IMR-90 (cell line): ENCODE measurements around the gene TMEM63B. TPM values are rescaled to one million over a fixed set of nuclear protein-coding genes. Genes with fewer than 3 reads are reported as not detected.

Source experiments
- ATAC-seq: fragments of 200-7000 bp; cut with Tn5 transposase; 2 replicates; pipeline ENCODE4 v1.9.1; 2020; ENCODE audit warnings: low read depth, mild to moderate bottlenecking, moderate library complexity
- BruUV-seq: library from RNA; stranded (reverse); fragments of 400-500 nt; replicated peaks from 2 replicates; lab custom pipeline; 2021; lab: Mats Ljungman, UMichigan
- CTCF ChIA-PET: fragments of 300-600 bp; formaldehyde crosslinking; extraction: SDS; loops from one replicate; lab custom pipeline; 2021; ENCODE audit warnings: antibody characterized with exemption; lab: Yijun Ruan, JAX
- POLR2A ChIA-PET: fragments of 300-600 bp; sonication (Branson Sonifier 250); formaldehyde crosslinking; loops from one replicate; lab custom pipeline; 2022; ENCODE audit warnings: antibody characterized with exemption; ENCODE audit not compliant: unreplicated experiment; lab: Charles Lee
- DNase-seq: peaks from one replicate; pipeline ENCODE4 v3.0.0; 2013
- H2AFZ ChIP-seq: replicated peaks from 2 replicates; pipeline ENCODE3; 2013; ENCODE audit warnings: low read length, mild to moderate bottlenecking; ENCODE audit not compliant: poor library complexity
- H2AK5ac ChIP-seq: 2 replicates; pipeline ENCODE4 v1.6.1; 2013; ENCODE audit warnings: low read depth, low read length, inconsistent platforms
- H2AK9ac ChIP-seq: replicated peaks from 2 replicates; pipeline ENCODE3; 2013; ENCODE audit warnings: mild to moderate bottlenecking, low read depth, low read length, moderate library complexity; ENCODE audit not compliant: poor library complexity
- H2BK120ac ChIP-seq: 2 replicates; pipeline ENCODE4 v1.6.1; 2013; ENCODE audit warnings: low read depth, low read length, inconsistent platforms
- H2BK15ac ChIP-seq: 3 replicates; pipeline ENCODE4 v1.6.1; 2013; ENCODE audit warnings: low read depth, low read length, inconsistent platforms
- H2BK20ac ChIP-seq: 2 replicates; pipeline ENCODE4 v1.6.1; 2013; ENCODE audit warnings: low read depth, mild to moderate bottlenecking, inconsistent platforms, low read length, moderate library complexity
- H2BK5ac ChIP-seq: 2 replicates; pipeline ENCODE4 v1.6.1; 2013; ENCODE audit warnings: mild to moderate bottlenecking, low read depth, low read length, inconsistent platforms; ENCODE audit not compliant: poor library complexity, severe bottlenecking
- H3K14ac ChIP-seq: replicated peaks from 2 replicates; pipeline ENCODE4 v1.6.1; 2013; ENCODE audit warnings: low read depth, low read length, inconsistent platforms
- H3K18ac ChIP-seq: 2 replicates; pipeline ENCODE4 v1.6.1; 2013; ENCODE audit warnings: low read depth, low read length, control low read depth
- H3K23ac ChIP-seq: 2 replicates; pipeline ENCODE4 v1.6.1; 2013; ENCODE audit warnings: low read depth, low read length, inconsistent platforms
- H3K27ac ChIP-seq: 2 replicates; pipeline ENCODE4 v1.5.1; 2013; ENCODE audit warnings: mild to moderate bottlenecking, control low read depth, low read length; ENCODE audit not compliant: insufficient read depth
- H3K27me3 ChIP-seq: 2 replicates; pipeline ENCODE4 v1.6.1; 2013; ENCODE audit warnings: low read length; ENCODE audit not compliant: control insufficient read depth, insufficient read depth
- H3K36me3 ChIP-seq: 2 replicates; pipeline ENCODE4 v1.6.1; 2013; ENCODE audit warnings: low read length, mixed read lengths; ENCODE audit not compliant: control insufficient read depth, insufficient read depth
- H3K4ac ChIP-seq: 2 replicates; pipeline ENCODE4 v1.6.1; 2013; ENCODE audit warnings: low read depth, low read length, inconsistent platforms
- H3K4me1 ChIP-seq: 2 replicates; pipeline ENCODE4 v1.6.1; 2013; ENCODE audit warnings: low read length, mixed read lengths; ENCODE audit not compliant: control insufficient read depth, insufficient read depth
- H3K4me2 ChIP-seq: 2 replicates; pipeline ENCODE4 v1.6.1; 2013; ENCODE audit warnings: low read depth, mild to moderate bottlenecking, control low read depth, low read length, moderate library complexity
- H3K4me3 ChIP-seq: 2 replicates; pipeline ENCODE4 v1.5.1; 2013; ENCODE audit warnings: low read depth, mild to moderate bottlenecking, control low read depth, low read length, moderate library complexity; ENCODE audit not compliant: insufficient read depth
- H3K56ac ChIP-seq: 2 replicates; pipeline ENCODE4 v1.6.1; 2013; ENCODE audit warnings: low read length, inconsistent platforms; ENCODE audit not compliant: insufficient read depth; ENCODE audit errors: extremely low read depth
- H3K79me1 ChIP-seq, 2 experiments: 2 replicates each; pipeline ENCODE4 v1.6.1; 2013; ENCODE audit warnings: low read length in 2 of 2, inconsistent platforms in 1 of 2, low read depth in 1 of 2
- H3K9ac ChIP-seq: 2 replicates; pipeline ENCODE4 v1.6.1; 2013; ENCODE audit warnings: low read depth, low read length, control low read depth
- H3K9me1 ChIP-seq: 2 replicates; pipeline ENCODE4 v1.6.1; 2013; ENCODE audit warnings: low read length, inconsistent platforms; ENCODE audit not compliant: insufficient read depth
- H3K9me3 ChIP-seq: 2 replicates; pipeline ENCODE4 v1.6.1; 2013; ENCODE audit warnings: low read length; ENCODE audit not compliant: control insufficient read depth, insufficient read depth
- H4K20me1 ChIP-seq: 2 replicates; pipeline ENCODE4 v1.6.1; 2013; ENCODE audit warnings: low read length, inconsistent platforms; ENCODE audit not compliant: insufficient read depth
- H4K5ac ChIP-seq: 2 replicates; pipeline ENCODE4 v1.6.1; 2013; ENCODE audit warnings: mild to moderate bottlenecking, low read depth, low read length, control low read depth
- H4K8ac ChIP-seq, 2 experiments: 2 replicates each; pipeline ENCODE4 v1.6.1; 2013; ENCODE audit warnings: low read depth in 2 of 2, low read length in 2 of 2, control low read depth in 1 of 2, inconsistent platforms in 1 of 2
- H4K91ac ChIP-seq: 2 replicates; pipeline ENCODE4 v1.6.1; 2013; ENCODE audit warnings: low read depth, low read length, inconsistent platforms; ENCODE audit not compliant: insufficient read depth
- CEBPB ChIP-seq: IDR thresholded peaks from 2 replicates; pipeline ENCODE4 v1.6.1; 2012; ENCODE audit warnings: low read depth, low read length, improper control_type of control experiment
- ELK1 ChIP-seq: fragments of 150-350 bp; IDR thresholded peaks from 2 replicates; pipeline ENCODE4 v1.6.1; 2016; ENCODE audit warnings: low read depth, mild to moderate bottlenecking, low read length, moderate library complexity, borderline replicate concordance
- MAFK ChIP-seq: IDR thresholded peaks from 2 replicates; pipeline ENCODE4 v1.6.1; 2012; ENCODE audit warnings: low read depth, low read length, improper control_type of control experiment
- MAZ ChIP-seq: IDR thresholded peaks from 2 replicates; pipeline ENCODE4 v1.6.1; 2012; ENCODE audit warnings: low read depth, mild to moderate bottlenecking, low read length, improper control_type of control experiment, moderate library complexity, borderline replicate concordance
- MXI1 ChIP-seq: IDR thresholded peaks from 2 replicates; pipeline ENCODE4 v1.6.1; 2012; ENCODE audit warnings: low read depth, mild to moderate bottlenecking, low read length, moderate library complexity, borderline replicate concordance
- NFE2L2 ChIP-seq: fragments of 150-350 bp; IDR thresholded peaks from 2 replicates; pipeline ENCODE4 v1.6.1; 2016; ENCODE audit warnings: low read depth, mild to moderate bottlenecking, low read length
- SMC3 ChIP-seq: fragments of 150-350 bp; IDR thresholded peaks from 2 replicates; pipeline ENCODE4 v1.6.1; 2016; ENCODE audit warnings: low read depth, mild to moderate bottlenecking, antibody characterized with exemption, low read length, moderate library complexity
- WGBS, 2 experiments: methylation state at CpG; one replicate each; pipeline versions ENCODE4 v1.1.5 to v1.1.7; 2013; ENCODE audit warnings: missing lambda C conversion rate in 2 of 2; ENCODE audit not compliant: insufficient read length in 1 of 2; ENCODE audit errors: extremely low coverage in 2 of 2; 5-methylcytosine and 5-hydroxymethylcytosine counted together
- dilution Hi-C: fragments of 300-500 bp; cut with HindIII; formaldehyde crosslinking; loops from one replicate; pipeline ENCODE4 v1.14.3; 2018; ENCODE audit warnings: low sequenced_read_pairs; ENCODE audit not compliant: unreplicated experiment
- in situ Hi-C: fragments of 300-500 bp; cut with MboI; formaldehyde crosslinking; loops from 3 replicates; pipeline ENCODE4 v1.14.3; 2019; ENCODE audit warnings: low sequenced_read_pairs, inconsistent platforms, mixed read lengths
- intact Hi-C: fragments of 100-400 bp; cut with micrococcal nuclease; formaldehyde crosslinking; loops from 2 replicates; pipeline ENCODE4 v1.10.0; 2022
- polyA plus RNA-seq, 3 experiments: library from polyadenylated mRNA; depleted of rRNA; stranded (reverse); fragments of >200 nt; gene quantifications; 2 replicates each; pipeline ENCODE4 v1.2.3, GENCODE V29; 2012; ENCODE audit warnings: low replicate concordance in 1 of 3
- total RNA-seq: library from RNA; depleted of rRNA; stranded (reverse); fragments of >200 nt; gene quantifications from 2 replicates; pipeline ENCODE4 v1.2.3, GENCODE V29; 2012
- TF ChIP-seq, protein P1 (sequence below): fragments of 150-350 bp; IDR thresholded peaks from 2 replicates; pipeline ENCODE4 v1.6.1; 2017; ENCODE audit warnings: mild to moderate bottlenecking, antibody characterized with exemption, low read length, low read depth

TMEM63B gene
- total and polyA plus RNA-seq, 2 of the 4 experiments (the other 2 are of a cell fraction) = 12.2 to 42.6 TPM

DNA sequence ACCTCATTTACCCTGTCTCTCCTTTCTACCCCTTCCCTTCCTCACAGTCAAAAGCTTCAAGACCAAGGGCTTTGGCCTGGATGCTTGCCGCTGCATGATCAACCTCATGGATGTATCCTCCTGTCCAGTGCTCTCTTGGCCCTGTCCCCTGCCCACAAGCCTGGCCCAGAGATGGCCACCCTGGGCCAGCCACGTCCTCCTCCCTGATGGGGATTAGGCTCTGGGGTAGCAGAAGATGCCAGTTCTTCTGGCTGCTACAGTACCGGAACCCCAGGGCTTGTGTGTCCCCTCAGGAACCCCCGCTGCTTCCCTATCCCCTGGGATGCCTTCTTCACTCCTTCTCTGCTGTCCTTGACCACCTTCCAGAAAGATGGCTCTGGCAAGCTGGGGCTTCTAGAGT, 53.5 kb downstream of the TMEM63B start:
- Histone ChIP-seq H2AK9ac (peak overlapping the region; percentile 15), H3K4me2 (no peak overlapping the region), H3K9me1 (0 out of 2 replicates have a peak, but pooled peaks cover 9% of the 10 kb centered on the region), H4K5ac (no peak overlapping the region), H3K23ac (no peak overlapping the region), H3K4ac (no peak overlapping the region), H3K14ac (no peak overlapping the region), H2AK5ac (0 out of 2 replicates have a peak overlapping the region, but pooled peaks have one; percentile 16), H3K9ac (no peak overlapping the region), H3K4me3 (no peak overlapping the region), H2AFZ (no peak overlapping the region), H3K4me1 (no peaks in the 10 kb centered on the region), H4K20me1 (no peaks in the 10 kb centered on the region; the same call in 1 of the 2 replicates), H2BK15ac (no peak overlapping the region), H3K9me3 (no peaks in the 10 kb centered on the region), H3K79me1 (no peaks in the 10 kb centered on the region), H4K91ac (no peak overlapping the region), H3K36me3 (no peaks in the 10 kb centered on the region), H3K56ac (no peak overlapping the region), H3K27ac (no peak overlapping the region), H4K8ac (no peak overlapping the region), H2BK5ac (no peak overlapping the region), H2BK20ac (no peak overlapping the region), H2BK120ac (no peak overlapping the region), H3K27me3 (peaks cover 17% of the 10 kb centered on the region), H3K18ac (no peak overlapping the region)
- in situ Hi-C loops (no loop called here), dilution Hi-C loops (no loop called here), intact Hi-C loops (no loop called here)
- ATAC-seq (no peak), DNase-seq (no peak)
- POLR2A ChIA-PET = no interaction called here
- CTCF ChIA-PET = no interaction called here
- TF ChIP-seq MXI1 (no peak), ELK1 (no peak), CEBPB (no peak), NFE2L2 (no peak), SMC3 (no peak), MAFK (no peak), MAZ (no peak)
- TF ChIP-seq, protein P1, sequence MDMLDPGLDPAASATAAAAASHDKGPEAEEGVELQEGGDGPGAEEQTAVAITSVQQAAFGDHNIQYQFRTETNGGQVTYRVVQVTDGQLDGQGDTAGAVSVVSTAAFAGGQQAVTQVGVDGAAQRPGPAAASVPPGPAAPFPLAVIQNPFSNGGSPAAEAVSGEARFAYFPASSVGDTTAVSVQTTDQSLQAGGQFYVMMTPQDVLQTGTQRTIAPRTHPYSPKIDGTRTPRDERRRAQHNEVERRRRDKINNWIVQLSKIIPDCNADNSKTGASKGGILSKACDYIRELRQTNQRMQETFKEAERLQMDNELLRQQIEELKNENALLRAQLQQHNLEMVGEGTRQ = no peak
- WGBS, 2 experiments = no CpG with 5 or more reads among the region's 4 CpGs
- BruUV-seq = no TSS peak
